NCI-H128 (cell line): ENCODE measurements around the gene EPS8L1.
"Not testable (repeated sequence)": the region's sequence is repeated elsewhere in the genome, so short reads cannot be mapped to it uniquely, and the experiment has no call there.

Source experiments
- DNase-seq: peaks from one replicate; lab custom pipeline; 2025; ENCODE audit not compliant: unreplicated experiment; lab: John Stamatoyannopoulos, UW

Gene EPS8L1

GRCh38 chr19:55075371-55075998 lies at the start of gene EPS8L1:
Gene EPS8L1, plus strand, starts transcription at chr19:55075869. Its CDS starts 576 bp downstream, at chr19:55076445.
- no peak for DNase-seq

- DNase-seq: not testable (repeated sequence)
These were observed 48.6 kb upstream of the EPS8L1 start for GRCh38 chr19:55027140-55027471.

GRCh38 chr19:55027472-55028337 lies 48.0 kb upstream of the EPS8L1 start:
- no peak for DNase-seq

- no peak for DNase-seq
These were observed 46.9 kb upstream of the EPS8L1 start for GRCh38 chr19:55028757-55029156.

GRCh38 chr19:55031178-55031577 lies 44.5 kb upstream of the EPS8L1 start:
- DNase-seq: no peak

GRCh38 chr19:55032170-55032800 lies 43.4 kb upstream of the EPS8L1 start:
- DNase-seq: no peak

GRCh38 chr19:55032976-55033643 lies 42.6 kb upstream of the EPS8L1 start:
- not testable (repeated sequence) for DNase-seq

- no peak for DNase-seq
These were observed 40.9 kb upstream of the EPS8L1 start for GRCh38 chr19:55034751-55035150.

- DNase-seq: no peak
These were observed 39.6 kb upstream of the EPS8L1 start for GRCh38 chr19:55036058-55036457.

GRCh38 chr19:55037603-55038002 lies 38.1 kb upstream of the EPS8L1 start:
- DNase-seq: not testable (repeated sequence)

- not testable (repeated sequence) for DNase-seq
These were observed 35.0 kb upstream of the EPS8L1 start for GRCh38 chr19:55040654-55041053.

- DNase-seq: no peak
These were observed 34.4 kb upstream of the EPS8L1 start for GRCh38 chr19:55041244-55041626.

- DNase-seq: no peak
These were observed 33.9 kb upstream of the EPS8L1 start for GRCh38 chr19:55041627-55042343.

GRCh38 chr19:55042344-55042678 lies 33.4 kb upstream of the EPS8L1 start:
- DNase-seq: no peak

GRCh38 chr19:55042688-55043087 lies 33.0 kb upstream of the EPS8L1 start:
- no peak for DNase-seq

GRCh38 chr19:55044286-55044685 lies 31.4 kb upstream of the EPS8L1 start:
- DNase-seq: no peak

GRCh38 chr19:55044771-55045716 lies 30.6 kb upstream of the EPS8L1 start:
- no peak for DNase-seq

- no peak for DNase-seq
These were observed 28.6 kb upstream of the EPS8L1 start for GRCh38 chr19:55046975-55047622.

- DNase-seq: no peak
These were observed 27.7 kb upstream of the EPS8L1 start for GRCh38 chr19:55047951-55048350.
